Measurements from ENCODE around the gene VPS26B. TPM values are rescaled to one million over a fixed set of nuclear protein-coding genes. Genes with fewer than 3 reads are reported as not detected.

Gene VPS26B
- total RNA-seq, 1 donor from 2014 or later = 36.1 TPM

GRCh38 chr11:134264966-134265764 is 40.7 kb downstream of the VPS26B start:
- no peak for DNase-seq (ENCODE audit: extremely low spot score in 2 of 2)
- peaks cover 0 to 32% of the 10 kb centered on the region in 2 donors for H3K36me3 ChIP-seq
- no peak overlapping the region for H3K4me3 ChIP-seq
- no peaks in the 10 kb centered on the region for H3K9me3 ChIP-seq
- H3K4me1 ChIP-seq = no peaks in the 10 kb centered on the region
- no peak overlapping the region for H3K27ac ChIP-seq
- no peaks in the 10 kb centered on the region for H3K27me3 ChIP-seq
- no peak for TF ChIP-seq POLR2A (IDR thresholded peaks at IDR 0.05)
- TF ChIP-seq POLR2AphosphoS5 (IDR thresholded peaks at IDR 0.05; ENCODE audit: insufficient read depth in 1 of 2, low read depth in 1 of 2) = no peak
- intact Hi-C loops (cut with DNase I) = no loop called here

DNA sequence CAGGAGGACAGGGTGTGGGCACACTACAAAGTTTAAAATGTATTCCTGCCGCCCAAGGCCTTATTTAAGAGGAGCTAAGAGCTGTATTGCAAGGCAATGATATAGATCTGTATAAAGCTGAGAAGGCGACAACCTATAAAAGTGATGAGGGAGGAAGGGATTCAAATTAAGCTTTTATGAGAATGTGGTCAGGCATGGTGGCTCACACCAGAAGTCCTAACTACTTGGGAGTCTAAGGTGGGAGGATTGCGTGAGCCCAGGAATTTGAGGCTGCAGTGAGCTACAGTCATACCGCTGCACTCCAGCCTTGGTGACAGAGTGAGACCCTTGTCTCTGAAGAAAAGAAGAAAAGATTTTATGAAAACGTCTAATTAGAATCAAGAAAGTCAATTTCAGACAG is 42.0 kb downstream of the VPS26B start:
- no peaks in the 10 kb centered on the region for H3K27me3 ChIP-seq
- H3K27ac ChIP-seq = no peak overlapping the region
- intact Hi-C loops (cut with DNase I) = no loop called here
- TF ChIP-seq CTCF (IDR thresholded peaks at IDR 0.05) = no peak
- H3K36me3 ChIP-seq = peaks cover 0 to 21% of the 10 kb centered on the region in 2 donors
- DNase-seq (ENCODE audit: extremely low spot score in 2 of 2) = no peak
- no peaks in the 10 kb centered on the region for H3K9me3 ChIP-seq
- no peaks in the 10 kb centered on the region for H3K4me1 ChIP-seq
- H3K4me3 ChIP-seq = no peak overlapping the region

DNA sequence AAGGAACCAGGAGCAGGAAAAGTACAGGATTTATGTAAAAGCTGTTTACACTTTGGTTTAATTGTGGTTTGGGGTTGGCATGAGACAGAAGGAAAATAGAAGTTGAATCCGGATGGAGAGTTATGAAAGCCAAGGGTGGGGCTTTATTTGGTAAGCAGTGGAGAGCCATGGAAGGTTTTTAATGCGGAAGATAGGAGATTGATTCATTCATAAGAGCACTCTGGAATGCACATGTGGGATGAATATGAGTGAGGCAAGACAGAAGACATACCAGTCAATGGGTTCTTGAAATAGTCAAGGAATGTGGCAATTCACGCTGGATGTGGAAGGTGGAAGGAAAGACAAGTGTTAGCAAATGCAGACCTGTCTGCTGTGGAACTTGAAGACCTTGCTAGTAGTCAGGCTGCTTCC is 42.4 kb downstream of the VPS26B start:
- no peak for DNase-seq (ENCODE audit: extremely low spot score in 2 of 2)
- intact Hi-C loops (cut with DNase I) = no loop called here
- Histone ChIP-seq H3K9me3 (no peaks in the 10 kb centered on the region), H3K27me3 (no peaks in the 10 kb centered on the region), H3K36me3 (peaks cover 0 to 18% of the 10 kb centered on the region in 2 donors), H3K27ac (no peak overlapping the region), H3K4me1 (no peaks in the 10 kb centered on the region), H3K4me3 (no peak overlapping the region)
- no peak for TF ChIP-seq CTCF (IDR thresholded peaks at IDR 0.05)
- no peak for TF ChIP-seq POLR2A (IDR thresholded peaks at IDR 0.05)
- no peak for TF ChIP-seq POLR2AphosphoS5 (IDR thresholded peaks at IDR 0.05; ENCODE audit: insufficient read depth in 1 of 2, low read depth in 1 of 2)

GRCh38 chr11:134267461-134267860 is 43.0 kb downstream of the VPS26B start:
- H3K4me3 ChIP-seq = no peak overlapping the region
- H3K4me1 ChIP-seq = no peaks in the 10 kb centered on the region
- no peaks in the 10 kb centered on the region for H3K27me3 ChIP-seq
- peaks cover 0 to 11% of the 10 kb centered on the region in 2 donors for H3K36me3 ChIP-seq
- no peaks in the 10 kb centered on the region for H3K9me3 ChIP-seq
- no peak for DNase-seq (ENCODE audit: extremely low spot score in 2 of 2)
- H3K27ac ChIP-seq = no peak overlapping the region
- TF ChIP-seq POLR2A (IDR thresholded peaks at IDR 0.05) (no peak), POLR2AphosphoS5 (IDR thresholded peaks at IDR 0.05; ENCODE audit: insufficient read depth in 1 of 2, low read depth in 1 of 2) (no peak)
- intact Hi-C loops (cut with DNase I) = no loop called here

- intact Hi-C loops (cut with DNase I) = no loop called here
- no peak overlapping the region for H3K27ac ChIP-seq
- no peaks in the 10 kb centered on the region for H3K9me3 ChIP-seq
- no peak for TF ChIP-seq POLR2A (IDR thresholded peaks at IDR 0.05)
- no peak for TF ChIP-seq POLR2AphosphoS5 (IDR thresholded peaks at IDR 0.05; ENCODE audit: insufficient read depth in 1 of 2, low read depth in 1 of 2)
- TF ChIP-seq CTCF (IDR thresholded peaks at IDR 0.05) = no peak
- no peaks in the 10 kb centered on the region for H3K4me1 ChIP-seq
- H3K36me3 ChIP-seq = peaks cover 0 to 6% of the 10 kb centered on the region in 2 donors
- no peak for DNase-seq (ENCODE audit: extremely low spot score in 2 of 2)
- no peak overlapping the region for H3K4me3 ChIP-seq
- H3K27me3 ChIP-seq = no peaks in the 10 kb centered on the region
Observed at GRCh38 chr11:134267966-134268365, 43.5 kb downstream of the VPS26B start.

DNA sequence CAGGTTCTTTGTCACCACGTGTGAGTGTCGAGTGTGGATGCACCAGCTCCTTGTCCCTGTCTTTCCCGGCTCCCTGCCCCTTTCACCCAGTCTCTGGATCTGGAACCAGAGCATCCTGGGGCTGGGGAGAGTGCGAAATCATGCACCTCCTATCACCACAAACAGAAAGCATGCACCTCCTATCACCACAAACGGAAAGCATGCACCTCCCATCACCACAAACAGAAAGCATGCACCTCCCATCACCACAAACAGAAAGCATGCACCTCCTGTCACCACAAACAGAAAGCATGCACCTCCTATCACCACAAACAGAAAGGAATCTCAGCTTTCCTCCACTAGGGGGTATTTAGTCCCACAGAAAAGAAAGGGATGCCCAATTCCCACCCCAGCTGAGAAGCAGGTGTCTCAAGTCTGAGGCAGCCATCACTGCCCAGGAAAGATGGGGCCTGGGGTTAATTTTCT is 45.8 kb downstream of the VPS26B start:
- intact Hi-C loops (cut with DNase I) = no loop called here
- H3K36me3 ChIP-seq = no peaks in the 10 kb centered on the region
- H3K9me3 ChIP-seq = no peaks in the 10 kb centered on the region
- H3K4me3 ChIP-seq = no peak overlapping the region
- DNase-seq (ENCODE audit: extremely low spot score in 2 of 2) = no peak
- H3K27ac ChIP-seq = no peak overlapping the region
- TF ChIP-seq CTCF (IDR thresholded peaks at IDR 0.05) = no peak
- no peak for TF ChIP-seq POLR2A (IDR thresholded peaks at IDR 0.05)
- no peak for TF ChIP-seq POLR2AphosphoS5 (IDR thresholded peaks at IDR 0.05; ENCODE audit: insufficient read depth in 1 of 2, low read depth in 1 of 2)
- H3K4me1 ChIP-seq = no peaks in the 10 kb centered on the region
- H3K27me3 ChIP-seq = no peaks in the 10 kb centered on the region
